ENCODE data around the gene FOXN3. TPM values are rescaled to one million over a fixed set of nuclear protein-coding genes. Genes with fewer than 3 reads are reported as not detected.

FOXN3 gene
- total and polyA plus RNA-seq, 5 donors = 31.5 to 146 (median 119) TPM

DNA sequence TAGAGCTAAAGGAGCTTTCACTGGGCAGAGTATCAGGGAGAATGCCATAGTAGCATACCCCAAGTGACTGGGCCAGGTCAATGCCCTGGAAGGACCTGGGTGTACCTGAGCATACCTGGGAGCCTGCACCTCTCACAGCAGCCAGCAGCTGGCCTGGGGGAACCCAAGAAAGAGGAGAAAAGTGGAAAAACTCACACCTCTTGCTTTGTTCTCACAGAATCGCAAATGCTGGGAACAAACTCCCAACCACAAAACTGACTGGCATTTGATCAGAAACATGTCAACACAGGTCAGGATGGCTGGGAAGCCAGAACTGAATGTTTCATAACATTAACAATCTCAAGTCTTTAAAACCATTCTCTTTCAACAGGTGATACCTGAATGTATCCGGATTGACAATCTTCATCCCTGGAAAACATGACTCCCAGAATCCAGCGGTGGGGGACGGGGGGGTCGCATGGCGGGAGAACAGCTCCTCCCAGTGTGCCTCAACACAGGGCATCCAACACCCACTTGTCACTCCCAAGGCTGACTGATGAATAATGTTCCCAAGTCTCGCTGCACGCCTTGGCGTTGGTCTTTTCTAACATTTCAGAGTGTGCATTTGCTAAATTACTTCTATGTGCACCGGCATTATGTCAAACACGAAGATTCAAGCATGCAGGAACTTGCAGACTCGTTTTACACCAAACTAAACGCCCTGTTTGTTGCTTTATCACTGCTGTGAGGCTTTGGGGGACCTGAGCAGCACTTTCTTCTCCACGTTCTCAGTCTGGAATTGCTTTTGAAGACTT is 7.9 kb downstream of the FOXN3 start:
- intact Hi-C loops (cut with DNase I) = loop anchor here in 1 of 4 donors (10.0 kb wide), 1 partner anchor 234 kb away; no protein-coding TSS in a partner anchor
- WGBS = 65% methylated on average over 14 of the region's 14 CpGs
- H3K9me3 ChIP-seq (ENCODE audit: control insufficient read depth, low read length) = no peaks in the 10 kb centered on the region
- H3K4me1 ChIP-seq (ENCODE audit: control insufficient read depth, insufficient read depth, low read length) = peaks cover 16% of the 10 kb centered on the region
- peak in 1 of 3 donors; percentile 30 for DNase-seq
- H3K4me3 ChIP-seq (ENCODE audit: low read length) = no peak overlapping the region
- H3K27ac ChIP-seq (ENCODE audit: low read length) = no peak overlapping the region
- ATAC-seq = peak in 1 of 2 donors; percentile 27
- no peaks in the 10 kb centered on the region for H3K27me3 ChIP-seq (ENCODE audit: control insufficient read depth, insufficient read depth)

DNA sequence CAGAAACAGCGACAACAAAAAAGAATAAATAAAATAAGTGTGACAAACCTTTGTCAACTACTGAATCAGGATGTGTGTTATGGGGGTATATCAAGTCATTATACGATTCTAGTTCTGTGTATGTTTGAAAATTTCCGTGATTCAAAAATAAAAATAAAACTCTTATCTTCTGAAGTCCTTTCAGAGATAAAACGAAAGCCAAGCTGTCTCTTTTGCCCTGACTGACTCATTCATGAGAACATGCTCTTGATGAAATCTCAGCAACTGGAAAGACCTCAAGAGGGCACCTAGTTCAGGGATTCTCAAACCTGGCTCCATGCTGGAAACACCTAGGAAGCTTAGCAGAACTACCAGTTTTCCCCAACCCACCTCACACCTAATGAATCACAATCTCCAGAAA is 9.2 kb downstream of the FOXN3 start:
- no peak for DNase-seq
- Histone ChIP-seq H3K9me3 (ENCODE audit: control insufficient read depth, low read length) (no peaks in the 10 kb centered on the region), H3K4me1 (ENCODE audit: control insufficient read depth, insufficient read depth, low read length) (peaks cover 20% of the 10 kb centered on the region), H3K27ac (ENCODE audit: low read length) (no peak overlapping the region), H3K27me3 (ENCODE audit: control insufficient read depth, insufficient read depth) (no peaks in the 10 kb centered on the region), H3K4me3 (ENCODE audit: low read length) (no peak overlapping the region)
- intact Hi-C loops (cut with DNase I) = loop anchor here in 1 of 4 donors (10.0 kb wide), 1 partner anchor 233 kb away; no protein-coding TSS in a partner anchor
- WGBS = 42% methylated on average over 4 of the region's 4 CpGs
- no peak for ATAC-seq

DNA sequence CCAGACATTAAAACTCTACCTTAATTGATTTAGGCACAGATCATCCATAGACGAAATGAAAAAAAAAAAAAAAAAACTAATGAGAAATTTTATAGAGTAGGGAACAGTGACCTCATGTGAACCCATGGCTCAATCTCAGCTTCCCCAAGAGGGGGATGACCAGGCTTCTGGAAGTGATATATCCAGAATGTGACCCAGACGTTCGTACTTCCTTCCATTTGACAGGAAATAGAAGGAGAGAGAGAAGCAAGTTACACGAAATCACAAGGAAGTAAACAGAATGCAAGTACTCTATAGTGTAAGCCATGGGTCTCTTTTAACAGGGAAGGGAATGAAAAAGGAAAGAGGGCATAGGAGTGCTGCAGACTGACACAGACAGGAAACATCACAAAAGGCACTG is 10.1 kb downstream of the FOXN3 start:
- ATAC-seq = peak; percentile 32 to 54
- no peak overlapping the region for H3K4me3 ChIP-seq (ENCODE audit: low read length)
- no peaks in the 10 kb centered on the region for H3K9me3 ChIP-seq (ENCODE audit: control insufficient read depth, low read length)
- H3K27ac ChIP-seq (ENCODE audit: low read length) = peak overlapping the region; percentile 46
- intact Hi-C loops (cut with DNase I) = loop anchor here in 1 of 4 donors (10.0 kb wide), 1 partner anchor 232 kb away; no protein-coding TSS in a partner anchor
- 7% methylated on average over 4 of the region's 4 CpGs for WGBS
- no peak for DNase-seq
- no peaks in the 10 kb centered on the region for H3K27me3 ChIP-seq (ENCODE audit: control insufficient read depth, insufficient read depth)
- peaks cover 20% of the 10 kb centered on the region for H3K4me1 ChIP-seq (ENCODE audit: control insufficient read depth, insufficient read depth, low read length)

GRCh38 chr14:89406361-89406760 is 10.7 kb downstream of the FOXN3 start:
- Histone ChIP-seq H3K4me1 (ENCODE audit: control insufficient read depth, insufficient read depth, low read length) (peaks cover 21% of the 10 kb centered on the region), H3K4me3 (ENCODE audit: low read length) (no peak overlapping the region), H3K27ac (ENCODE audit: low read length) (no peak overlapping the region), H3K27me3 (ENCODE audit: control insufficient read depth, insufficient read depth) (no peaks in the 10 kb centered on the region), H3K9me3 (ENCODE audit: control insufficient read depth, low read length) (no peaks in the 10 kb centered on the region)
- no peak for DNase-seq
- intact Hi-C loops (cut with DNase I) = loop anchor here in 1 of 4 donors (10.0 kb wide), 1 partner anchor 232 kb away; no protein-coding TSS in a partner anchor
- ATAC-seq = no peak

- no peak for ATAC-seq
- peaks cover 23% of the 10 kb centered on the region for H3K4me1 ChIP-seq (ENCODE audit: control insufficient read depth, insufficient read depth, low read length)
- H3K27me3 ChIP-seq (ENCODE audit: control insufficient read depth, insufficient read depth) = no peaks in the 10 kb centered on the region
- no peak for DNase-seq
- H3K9me3 ChIP-seq (ENCODE audit: control insufficient read depth, low read length) = no peaks in the 10 kb centered on the region
- no peak overlapping the region for H3K4me3 ChIP-seq (ENCODE audit: low read length)
- 85% methylated on average over 5 of the region's 5 CpGs for WGBS
- H3K27ac ChIP-seq (ENCODE audit: low read length) = no peak overlapping the region
- intact Hi-C loops (cut with DNase I) = loop anchor here in 1 of 4 donors (10.0 kb wide), 1 partner anchor 231 kb away; no protein-coding TSS in a partner anchor
These were observed 11.3 kb downstream of the FOXN3 start for GRCh38 chr14:89405712-89406111.

GRCh38 chr14:89402363-89402762 is 14.7 kb downstream of the FOXN3 start:
- H3K27ac ChIP-seq (ENCODE audit: low read length) = no peak overlapping the region
- peaks cover 16% of the 10 kb centered on the region for H3K4me1 ChIP-seq (ENCODE audit: control insufficient read depth, insufficient read depth, low read length)
- ATAC-seq (no peak), DNase-seq (no peak)
- no peaks in the 10 kb centered on the region for H3K9me3 ChIP-seq (ENCODE audit: control insufficient read depth, low read length)
- H3K27me3 ChIP-seq (ENCODE audit: control insufficient read depth, insufficient read depth) = no peaks in the 10 kb centered on the region
- H3K4me3 ChIP-seq (ENCODE audit: low read length) = no peak overlapping the region
- intact Hi-C loops (cut with DNase I) = loop anchor here in 1 of 4 donors (10.0 kb wide), 1 partner anchor 228 kb away; no protein-coding TSS in a partner anchor
- 84% methylated on average over 3 of the region's 3 CpGs for WGBS

- Histone ChIP-seq H3K9me3 (ENCODE audit: control insufficient read depth, low read length) (no peaks in the 10 kb centered on the region), H3K4me1 (ENCODE audit: control insufficient read depth, insufficient read depth, low read length) (peaks cover 14% of the 10 kb centered on the region), H3K27me3 (ENCODE audit: control insufficient read depth, insufficient read depth) (no peaks in the 10 kb centered on the region), H3K4me3 (ENCODE audit: low read length) (no peak overlapping the region), H3K27ac (ENCODE audit: low read length) (no peak overlapping the region)
- 61% methylated on average over 4 of the region's 4 CpGs for WGBS
- DNase-seq (no peak), ATAC-seq (no peak)
- intact Hi-C loops (cut with DNase I) = loop anchor here in 1 of 4 donors (10.0 kb wide), 1 partner anchor 227 kb away; no protein-coding TSS in a partner anchor
These were observed 15.3 kb downstream of the FOXN3 start for GRCh38 chr14:89401761-89402160.

GRCh38 chr14:89401241-89401640 is 15.8 kb downstream of the FOXN3 start:
- H3K4me1 ChIP-seq (ENCODE audit: control insufficient read depth, insufficient read depth, low read length) = peaks cover 14% of the 10 kb centered on the region
- WGBS = 95% methylated on average over 5 of the region's 5 CpGs
- no peaks in the 10 kb centered on the region for H3K27me3 ChIP-seq (ENCODE audit: control insufficient read depth, insufficient read depth)
- no peak for ATAC-seq
- H3K9me3 ChIP-seq (ENCODE audit: control insufficient read depth, low read length) = no peaks in the 10 kb centered on the region
- no peak overlapping the region for H3K4me3 ChIP-seq (ENCODE audit: low read length)
- DNase-seq = no peak
- intact Hi-C loops (cut with DNase I) = loop anchor here in 1 of 4 donors (10.0 kb wide), 1 partner anchor 226 kb away; no protein-coding TSS in a partner anchor
- H3K27ac ChIP-seq (ENCODE audit: low read length) = no peak overlapping the region

- no peak overlapping the region for H3K27ac ChIP-seq (ENCODE audit: low read length)
- 96% methylated on average over 2 of the region's 2 CpGs for WGBS
- DNase-seq (no peak), ATAC-seq (no peak)
- intact Hi-C loops (cut with DNase I) = loop anchor here in 1 of 4 donors (10.0 kb wide), 1 partner anchor 226 kb away; no protein-coding TSS in a partner anchor
- no peak overlapping the region for H3K4me3 ChIP-seq (ENCODE audit: low read length)
- H3K9me3 ChIP-seq (ENCODE audit: control insufficient read depth, low read length) = no peaks in the 10 kb centered on the region
- H3K27me3 ChIP-seq (ENCODE audit: control insufficient read depth, insufficient read depth) = no peaks in the 10 kb centered on the region
- H3K4me1 ChIP-seq (ENCODE audit: control insufficient read depth, insufficient read depth, low read length) = peaks cover 14% of the 10 kb centered on the region
These were observed 16.5 kb downstream of the FOXN3 start for GRCh38 chr14:89400529-89400928.

DNA sequence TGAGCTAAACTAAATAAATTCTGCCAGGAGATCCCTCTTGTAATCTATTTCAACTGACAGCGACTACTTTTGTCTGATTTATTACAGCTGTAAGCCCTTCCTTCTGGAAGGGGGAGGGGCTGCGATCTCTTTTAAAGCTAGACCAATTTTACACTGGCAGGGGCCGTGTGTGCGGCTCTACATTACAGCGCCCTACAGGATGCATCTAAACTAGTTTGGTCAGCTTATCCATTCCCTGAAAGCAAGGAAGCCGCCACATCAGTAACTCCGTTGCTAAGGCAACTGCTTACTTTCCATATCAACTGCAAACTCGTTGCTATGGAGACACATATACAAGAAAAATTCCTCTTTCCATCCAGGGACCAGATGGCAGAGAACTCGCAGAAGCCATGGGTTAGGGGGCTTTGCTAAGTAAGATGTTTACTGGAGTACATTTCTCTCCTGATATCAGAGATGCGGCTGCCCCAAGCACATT is 17.4 kb downstream of the FOXN3 start:
- peak; percentile 55 to 67 for ATAC-seq
- no peak overlapping the region for H3K27ac ChIP-seq (ENCODE audit: low read length)
- H3K27me3 ChIP-seq (ENCODE audit: control insufficient read depth, insufficient read depth) = no peaks in the 10 kb centered on the region
- intact Hi-C loops (cut with DNase I) = loop anchor here in 1 of 4 donors (10.0 kb wide), 1 partner anchor 225 kb away; no protein-coding TSS in a partner anchor
- peaks cover 13% of the 10 kb centered on the region for H3K4me1 ChIP-seq (ENCODE audit: control insufficient read depth, insufficient read depth, low read length)
- peak in 1 of 3 donors; percentile 44 for DNase-seq
- no peak overlapping the region for H3K4me3 ChIP-seq (ENCODE audit: low read length)
- WGBS = 20% methylated on average over 10 of the region's 10 CpGs
- no peaks in the 10 kb centered on the region for H3K9me3 ChIP-seq (ENCODE audit: control insufficient read depth, low read length)

- H3K27me3 ChIP-seq (ENCODE audit: control insufficient read depth, insufficient read depth) = no peaks in the 10 kb centered on the region
- H3K4me3 ChIP-seq (ENCODE audit: low read length) = no peak overlapping the region
- 58% methylated on average over 7 of the region's 7 CpGs for WGBS
- intact Hi-C loops (cut with DNase I) = no loop called here
- DNase-seq (peak in 1 of 3 donors; percentile 34), ATAC-seq (peak; percentile 51 to 55)
- peaks cover 14% of the 10 kb centered on the region for H3K4me1 ChIP-seq (ENCODE audit: control insufficient read depth, insufficient read depth, low read length)
- H3K9me3 ChIP-seq (ENCODE audit: control insufficient read depth, low read length) = no peaks in the 10 kb centered on the region
- peak overlapping the region; percentile 53 for H3K27ac ChIP-seq (ENCODE audit: low read length)
These were observed 17.9 kb downstream of the FOXN3 start for GRCh38 chr14:89399157-89399556.

All from right cardiac atrium (tissue), 5 donors.